Bronchial epithelial cell (primary cell): ENCODE measurements around the gene CCDC8. TPM values are rescaled to one million over a fixed set of nuclear protein-coding genes. Genes with fewer than 3 reads are reported as not detected.
"Not testable (repeated sequence)": the region's sequence is repeated elsewhere in the genome, so short reads cannot be mapped to it uniquely, and the experiment has no call there.

Experiments used
- DNase-seq: peaks from one replicate; pipeline ENCODE4 v3.0.0-alpha.2; 2010; ENCODE audit warnings: low read depth
- FAIRE-seq: peaks from 2 replicates; lab custom pipeline; 2011; peaks lifted over from hg19 to GRCh38; lab: Jason Lieb, UNC
- H3K27me3 ChIP-seq: 2 replicates; pipeline ENCODE4 v1.5.1; 2011; ENCODE audit warnings: low read length; ENCODE audit not compliant: control insufficient read depth, insufficient read depth
- H3K36me3 ChIP-seq: 2 replicates; pipeline ENCODE4 v1.5.1; 2011; ENCODE audit warnings: low read length; ENCODE audit not compliant: control insufficient read depth, insufficient read depth
- H3K4me3 ChIP-seq: 2 replicates; pipeline ENCODE4 v1.5.1; 2011; ENCODE audit warnings: mild to moderate bottlenecking, low read depth, low read length, control low read depth
- CTCF ChIP-seq: IDR thresholded peaks from 2 replicates; pipeline ENCODE4 v1.5.1; 2011; ENCODE audit warnings: mild to moderate bottlenecking, moderate library complexity, low read length, control low read depth, inconsistent platforms; ENCODE audit not compliant: insufficient read depth, severe bottlenecking
- total RNA-seq: library from RNA; depleted of rRNA; stranded (reverse); fragments of >200 nt; gene quantifications from 2 replicates; pipeline ENCODE4 v1.2.1, GENCODE V29; 2014

The CCDC8 gene
- total RNA-seq, 1 donor from 2014 or later: 10.3 TPM

GRCh38 chr19:46448601-46449000 lies 35.2 kb upstream of the CCDC8 start:
- DNase-seq: no peak
- no peak overlapping the region for H3K4me3 ChIP-seq
- no peaks in the 10 kb centered on the region for H3K36me3 ChIP-seq
- H3K27me3 ChIP-seq: no peaks in the 10 kb centered on the region
- FAIRE-seq: no peak
- no peak for TF ChIP-seq CTCF

- no peaks in the 10 kb centered on the region for H3K36me3 ChIP-seq
- FAIRE-seq: no peak
- no peak for TF ChIP-seq CTCF
- no peak overlapping the region for H3K4me3 ChIP-seq
- DNase-seq: no peak
- H3K27me3 ChIP-seq: no peaks in the 10 kb centered on the region
These were observed 34.5 kb upstream of the CCDC8 start for GRCh38 chr19:46447824-46448223.

GRCh38 chr19:46447006-46447405 lies 33.6 kb upstream of the CCDC8 start:
- no peaks in the 10 kb centered on the region for H3K36me3 ChIP-seq
- FAIRE-seq: no peak
- H3K4me3 ChIP-seq: no peak overlapping the region
- no peak for TF ChIP-seq CTCF
- no peak for DNase-seq
- no peaks in the 10 kb centered on the region for H3K27me3 ChIP-seq

- FAIRE-seq (no peak), DNase-seq (no peak)
- H3K36me3 ChIP-seq: no peaks in the 10 kb centered on the region
- TF ChIP-seq CTCF: no peak
- no peak overlapping the region for H3K4me3 ChIP-seq
- H3K27me3 ChIP-seq: no peaks in the 10 kb centered on the region
These were observed 32.7 kb upstream of the CCDC8 start for GRCh38 chr19:46446021-46446420.

- Histone ChIP-seq H3K27me3 (no peaks in the 10 kb centered on the region), H3K36me3 (no peaks in the 10 kb centered on the region), H3K4me3 (no peak overlapping the region)
- peak; percentile 72 for DNase-seq
- TF ChIP-seq CTCF: no peak
- peak; percentile 92 for FAIRE-seq
These were observed 29.6 kb upstream of the CCDC8 start for GRCh38 chr19:46442808-46443450.

GRCh38 chr19:46441866-46442265 lies 28.5 kb upstream of the CCDC8 start:
- DNase-seq: no peak
- no peaks in the 10 kb centered on the region for H3K36me3 ChIP-seq
- H3K27me3 ChIP-seq: no peaks in the 10 kb centered on the region
- H3K4me3 ChIP-seq: no peak overlapping the region
- FAIRE-seq: no peak
- no peak for TF ChIP-seq CTCF

GRCh38 chr19:46435689-46436088 lies 22.3 kb upstream of the CCDC8 start:
- not testable (repeated sequence) for H3K36me3 ChIP-seq, H3K4me3 ChIP-seq, DNase-seq, FAIRE-seq, H3K27me3 ChIP-seq
